8988T (cell line): ENCODE data around the gene CCIN.

ENCODE experiments used
- DNase-seq: peaks from one replicate; pipeline ENCODE4 v3.0.0; 2011

Gene CCIN

GRCh38 chr9:36193023-36193422 lies 23.8 kb downstream of the CCIN start:
- no peak for DNase-seq

GRCh38 chr9:36194326-36195000 lies 25.3 kb downstream of the CCIN start:
- no peak for DNase-seq

- peak; percentile 55 for DNase-seq
Measured at GRCh38 chr9:36204906-36205547, 35.8 kb downstream of the CCIN start.

GRCh38 chr9:36207016-36207415 lies 37.8 kb downstream of the CCIN start:
- DNase-seq: no peak

- no peak for DNase-seq
Measured at GRCh38 chr9:36207546-36208012, 38.4 kb downstream of the CCIN start.

GRCh38 chr9:36208521-36209253 lies 39.5 kb downstream of the CCIN start:
- DNase-seq: no peak

GRCh38 chr9:36210722-36211121 lies 41.5 kb downstream of the CCIN start:
- DNase-seq: no peak

- DNase-seq: no peak
Measured at GRCh38 chr9:36211510-36211909, 42.3 kb downstream of the CCIN start.

GRCh38 chr9:36213387-36213786 lies 44.2 kb downstream of the CCIN start:
- no peak for DNase-seq

- no peak for DNase-seq
Measured at GRCh38 chr9:36213989-36214388, 44.8 kb downstream of the CCIN start.

- DNase-seq: no peak
Measured at GRCh38 chr9:36214571-36214970, 45.4 kb downstream of the CCIN start.

- no peak for DNase-seq
Measured at GRCh38 chr9:36217256-36217968, 48.2 kb downstream of the CCIN start.

GRCh38 chr9:36218011-36218410 lies 48.8 kb downstream of the CCIN start:
- no peak for DNase-seq

GRCh38 chr9:36218411-36218901 lies 49.3 kb downstream of the CCIN start:
- DNase-seq: no peak
